SH-SY5Y (cell line): ENCODE measurements around the gene MT1X.

ENCODE experiments used
- GATA2 ChIP-seq: IDR thresholded peaks from 2 replicates; pipeline ENCODE4 v1.6.1; 2011; ENCODE audit warnings: mild to moderate bottlenecking, low read depth, low read length
- GATA3 ChIP-seq: IDR thresholded peaks from 2 replicates; pipeline ENCODE4 v1.6.1; 2011; ENCODE audit warnings: low read depth, mild to moderate bottlenecking, low read length, moderate library complexity

- TF ChIP-seq GATA3 (0 out of 2 replicates have a peak, but pooled peaks have one; percentile 51), GATA2 (peak; percentile 86)
Observed at GRCh38 chr16:56708525-56709442, 26.5 kb downstream of the MT1X start.
